Testis (tissue), 2 donors: ENCODE results near the gene R3HDM2.

Experiments
- CTCF ChIP-seq, 3 experiments: fragments of 450-650 bp in 2 of 3; fragments of 200-600 bp in 1 of 3; sonication (generic) in 1 of 3; IDR thresholded peaks; one replicate each; pipeline ENCODE4 v1.5.1; 2016 to 2019; ENCODE audit warnings: antibody characterized with exemption in 3 of 3, mild to moderate bottlenecking in 2 of 3, moderate library complexity in 1 of 3
- POLR2A ChIP-seq: fragments of 450-650 bp; IDR thresholded peaks from one replicate; pipeline ENCODE4 v1.6.1; 2017; ENCODE audit warnings: antibody characterized with exemption, mild to moderate bottlenecking, moderate library complexity

DNA sequence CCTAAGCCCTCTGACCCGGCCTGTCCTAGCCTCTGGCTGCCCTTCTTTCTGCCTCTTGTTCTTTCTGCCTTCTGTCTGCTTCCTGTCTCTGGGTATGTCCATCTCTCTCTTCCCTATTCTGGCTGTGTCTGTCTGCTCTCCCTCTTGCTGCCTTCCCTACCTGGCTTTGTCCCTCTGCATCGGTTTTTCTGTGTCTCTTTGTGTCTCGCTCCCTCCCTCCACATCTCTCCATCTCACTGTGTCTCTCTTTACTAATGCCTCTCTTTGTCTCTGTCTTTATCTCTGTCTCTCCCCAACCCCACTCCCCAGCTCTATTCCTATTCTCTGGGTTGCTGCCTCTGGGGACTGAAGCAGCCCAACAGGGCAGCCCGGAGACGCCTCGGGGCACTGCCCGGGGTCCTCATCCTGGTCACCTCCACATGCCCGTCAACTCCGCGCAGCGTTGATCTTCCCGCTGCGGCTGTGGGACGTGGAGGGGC lies 191.2 kb downstream of the R3HDM2 start:
- TF ChIP-seq CTCF (IDR thresholded peaks at IDR 0.05): no peak
- TF ChIP-seq POLR2A: no peak
